PC-3 (cell line): ENCODE measurements around the gene FIGLA.

Experiments used
- CTCF ChIP-seq: fragments of 300-600 bp; sonication (generic); conservative IDR thresholded peaks from 2 replicates; pipeline ENCODE4 v1.5.1; 2017; ENCODE audit warnings: antibody characterized with exemption, low read depth, mild to moderate bottlenecking, low read length
- EZH2 ChIP-seq: fragments of 300-600 bp; sonication (generic); IDR thresholded peaks from one replicate; pipeline ENCODE4 v1.6.1; 2017; ENCODE audit warnings: antibody characterized with exemption, mild to moderate bottlenecking, low read length; ENCODE audit not compliant: unreplicated experiment
- EZH2phosphoT487 ChIP-seq: fragments of 300-600 bp; sonication (generic); IDR thresholded peaks from 2 replicates; pipeline ENCODE4 v1.6.1; 2018; ENCODE audit warnings: mild to moderate bottlenecking, antibody characterized with exemption, low read length, borderline replicate concordance

- TF ChIP-seq CTCF (no peak), EZH2 (no peak), EZH2phosphoT487 (no peak)
Measured at GRCh38 chr2:70759446-70759845, 31.0 kb downstream of the FIGLA start.
